Measurements from ENCODE around the gene XYLB.

- TF ChIP-seq CTCF (conservative IDR thresholded peaks at IDR 0.05; ENCODE audit: low read depth, low read length): no peak
- no peak for TF ChIP-seq EZH2 (IDR thresholded peaks at IDR 0.05; ENCODE audit: low read length, unreplicated experiment)
These were observed 34.2 kb upstream of the XYLB start for GRCh38 chr3:38312356-38312755.

Measured in PC-3 (cell line).